Activated CD4-positive, alpha-beta memory T cell treated with anti-CD3 and anti-CD28 coated beads for 36 hours (primary cell): ENCODE data around the gene TSPAN3. TPM values are rescaled to one million over a fixed set of nuclear protein-coding genes. Genes with fewer than 3 reads are reported as not detected.

Experiments used
- CTCF ChIA-PET: fragments of 350-600 bp; sonication (Branson Sonifier 250); formaldehyde crosslinking; loops from one replicate; lab custom pipeline; 2021; ENCODE audit warnings: antibody characterized with exemption, inconsistent platforms; lab: Charles Lee
- POLR2A ChIA-PET: fragments of 350-600 bp; sonication (Branson Sonifier 250); formaldehyde crosslinking; loops from one replicate; lab custom pipeline; 2021; ENCODE audit warnings: antibody characterized with exemption; lab: Charles Lee
- DNase-seq: peaks from one replicate; pipeline ENCODE4 v3.0.0-alpha.2; 2020
- H3K27ac Mint-ChIP-seq: one replicate; pipeline ENCODE4 v1.8.0; 2021; ENCODE audit warnings: mixed read lengths
- H3K27me3 Mint-ChIP-seq: one replicate; pipeline ENCODE4 v1.8.0; 2021; ENCODE audit warnings: mixed read lengths
- H3K36me3 Mint-ChIP-seq: one replicate; pipeline ENCODE4 v1.8.0; 2021; ENCODE audit warnings: mixed read lengths
- H3K4me1 Mint-ChIP-seq: one replicate; pipeline ENCODE4 v1.8.0; 2021; ENCODE audit warnings: low read depth, mixed read lengths
- H3K4me3 Mint-ChIP-seq: one replicate; pipeline ENCODE4 v1.8.0; 2021; ENCODE audit warnings: mild to moderate bottlenecking, mixed read lengths
- H3K9me3 Mint-ChIP-seq: one replicate; pipeline ENCODE4 v1.8.0; 2021; ENCODE audit warnings: mixed read lengths
- intact Hi-C: fragments of 100-400 bp; cut with micrococcal nuclease; formaldehyde crosslinking; loops from one replicate; pipeline ENCODE4 v1.15.1; 2023
- total RNA-seq, 2 experiments: library from RNA; stranded (reverse); gene quantifications; one replicate each; pipeline ENCODE4 v1.2.3, GENCODE V29; 2021

Gene TSPAN3
- total RNA-seq, 2 experiments from 2014 or later = 28.9 to 29.1 TPM

DNA sequence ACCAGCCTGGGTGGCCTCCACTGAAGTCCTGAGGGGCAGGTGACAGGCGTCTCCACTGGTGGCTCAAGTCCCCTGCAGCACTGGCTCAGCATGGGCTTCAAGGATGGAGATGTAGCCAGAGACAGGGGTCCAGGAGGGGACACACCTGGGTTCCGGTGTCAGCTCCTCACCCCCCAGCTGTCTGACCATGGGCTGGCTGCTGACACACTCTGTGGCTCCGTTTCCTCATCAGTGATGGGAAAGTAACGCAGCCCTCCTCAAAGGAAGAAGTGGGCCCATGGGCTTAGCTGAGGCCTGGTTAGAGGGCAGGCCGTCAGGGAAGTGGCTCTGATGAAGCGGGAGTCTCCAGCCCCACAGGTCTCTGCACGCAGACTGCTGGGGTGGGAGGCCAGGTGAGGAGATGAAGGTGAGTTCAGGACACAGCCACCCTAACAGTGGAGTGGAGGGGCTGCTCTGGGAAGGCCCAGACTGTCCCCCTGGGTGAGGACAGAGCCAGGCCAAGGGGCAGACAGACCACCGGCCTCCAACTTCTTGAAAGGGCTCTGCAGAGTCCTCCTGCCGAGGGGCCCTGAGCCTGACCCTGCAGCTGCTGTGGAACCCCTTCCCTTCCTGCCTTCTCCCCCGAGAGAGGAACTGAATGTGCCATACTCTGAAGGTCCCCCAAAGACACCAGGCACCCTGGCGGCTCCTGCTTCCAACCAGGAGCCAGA is 52.0 kb downstream of the TSPAN3 start:
- DNase-seq = no peak
- H3K4me3 Mint-ChIP-seq = no peak overlapping the region
- ChIA-PET CTCF (interaction anchor here (2.5 kb wide), 1 partner anchor 46 kb away, joined by 8 read pairs; no protein-coding TSS in a partner anchor), POLR2A (interaction anchor here (1.2 to 3.9 kb wide), 5 partner anchors 11 to 30 kb away, joined by 3 to 18 read pairs (median 4); partner anchors contain the start of gene PSTPIP1)
- peaks cover 91% of the 10 kb centered on the region for H3K4me1 Mint-ChIP-seq
- H3K27ac Mint-ChIP-seq = peak overlapping the region; percentile 98
- H3K27me3 Mint-ChIP-seq = no peaks in the 10 kb centered on the region
- intact Hi-C loops = no loop called here
- peaks cover 37% of the 10 kb centered on the region for H3K36me3 Mint-ChIP-seq
- H3K9me3 Mint-ChIP-seq = no peaks in the 10 kb centered on the region

DNA sequence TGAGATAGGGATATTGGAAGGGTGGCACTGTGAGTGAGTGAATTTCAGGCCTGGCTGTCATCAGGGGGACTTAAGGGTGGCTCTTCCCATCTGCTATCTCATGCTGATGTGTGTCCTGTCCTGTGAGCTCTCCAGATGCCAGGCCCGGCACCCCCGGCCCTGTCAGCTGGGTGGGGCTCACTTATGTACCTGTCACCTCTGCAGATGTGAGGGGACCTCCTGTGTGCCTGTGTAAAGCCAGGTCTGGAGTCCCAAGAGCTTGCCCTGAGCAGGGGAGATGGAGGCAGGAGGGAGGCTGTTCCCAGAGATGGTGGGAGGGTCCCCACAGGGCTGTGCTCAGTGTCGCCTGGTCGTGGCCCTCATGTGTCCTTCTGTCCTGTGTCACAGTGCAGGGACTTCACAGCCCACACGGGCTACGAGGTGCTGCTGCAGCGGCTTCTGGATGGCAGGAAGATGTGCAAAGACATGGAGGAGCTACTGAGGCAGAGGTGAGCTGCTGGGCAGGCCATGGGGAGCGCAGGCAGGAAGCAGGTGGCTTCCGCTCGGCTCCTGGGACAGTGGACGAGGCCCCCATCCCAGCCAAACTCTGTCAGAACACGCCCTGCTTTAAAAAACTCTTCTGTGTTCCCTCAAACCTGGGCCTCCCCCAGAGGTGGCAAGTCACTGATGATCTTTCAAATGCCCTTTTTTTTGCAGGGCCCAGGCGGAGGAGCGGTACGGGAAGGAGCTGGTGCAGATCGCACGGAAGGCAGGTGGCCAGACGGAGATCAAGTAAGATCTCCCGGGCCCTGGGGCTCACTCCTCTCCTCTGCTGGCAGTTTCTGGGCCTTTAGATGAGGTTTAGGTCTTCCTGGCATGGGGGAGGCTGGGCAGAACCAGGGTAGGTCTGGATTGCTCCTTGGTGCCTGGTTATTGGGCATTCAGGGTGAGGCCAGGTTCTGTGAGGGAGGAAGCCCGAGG is 52.9 kb downstream of the TSPAN3 start:
- H3K36me3 Mint-ChIP-seq = peaks cover 31% of the 10 kb centered on the region
- intact Hi-C loops = no loop called here

DNA sequence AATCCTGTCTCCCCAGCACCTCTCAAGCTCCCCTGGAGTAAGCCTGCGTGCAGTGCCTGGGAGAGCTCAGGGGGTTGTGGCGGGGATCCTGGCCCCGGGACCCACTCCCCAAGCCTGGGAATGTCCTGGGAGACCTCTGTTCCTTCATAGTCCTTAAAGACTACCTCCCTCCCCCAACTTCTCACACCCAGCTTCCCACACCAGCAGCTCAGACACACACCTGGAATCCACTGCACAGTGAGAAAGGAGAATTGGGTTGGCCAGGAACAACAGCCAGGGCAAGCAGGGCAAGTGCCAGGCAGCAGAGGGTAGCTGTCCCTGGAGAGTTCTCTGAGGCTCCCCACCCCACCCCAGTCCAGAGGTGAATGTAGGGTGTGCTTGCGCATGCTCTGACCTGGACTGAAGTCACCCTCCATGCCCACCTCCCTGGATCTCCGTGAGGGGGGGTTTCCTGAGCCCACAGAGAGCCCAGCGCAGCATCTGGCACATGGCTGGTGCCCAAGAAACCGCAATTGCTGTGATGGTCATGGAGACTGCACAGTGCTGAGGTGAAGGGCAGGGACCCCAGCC is 53.7 kb downstream of the TSPAN3 start:
- POLR2A ChIA-PET = interaction anchor here (0.9 to 3.9 kb wide), 2 partner anchors 14 to 22 kb away, joined by 4 to 18 read pairs; partner anchors contain the start of gene PSTPIP1
- intact Hi-C loops = no loop called here
- Mint-ChIP-seq H3K27ac (peak overlapping the region; percentile 98), H3K27me3 (peaks cover 1% of the 10 kb centered on the region), H3K4me1 (peaks cover 90% of the 10 kb centered on the region), H3K36me3 (peaks cover 31% of the 10 kb centered on the region), H3K4me3 (no peak overlapping the region), H3K9me3 (no peaks in the 10 kb centered on the region)
- DNase-seq = no peak
- CTCF ChIA-PET = interaction anchor here (1.1 to 1.5 kb wide), 3 partner anchors 30 to 112 kb away, joined by 3 to 5 read pairs (median 3); partner anchors contain the start of gene SCAPER

More for the DNA sequence above, 52.9 kb downstream of the TSPAN3 start:
- ChIA-PET POLR2A (interaction anchor here (3.9 kb wide), 1 partner anchor 23 kb away, joined by 18 read pairs; the partner anchor contains the start of gene PSTPIP1), CTCF (interaction anchor here (1.3 to 2.5 kb wide), 3 partner anchors 31 to 45 kb away, joined by 3 to 8 read pairs (median 5); no protein-coding TSS in a partner anchor)
- peaks cover 91% of the 10 kb centered on the region for H3K4me1 Mint-ChIP-seq
- peaks cover 1% of the 10 kb centered on the region for H3K27me3 Mint-ChIP-seq
- peak overlapping the region; percentile 98 for H3K27ac Mint-ChIP-seq
- DNase-seq = no peak
- H3K4me3 Mint-ChIP-seq = no peak overlapping the region
- no peaks in the 10 kb centered on the region for H3K9me3 Mint-ChIP-seq

DNA sequence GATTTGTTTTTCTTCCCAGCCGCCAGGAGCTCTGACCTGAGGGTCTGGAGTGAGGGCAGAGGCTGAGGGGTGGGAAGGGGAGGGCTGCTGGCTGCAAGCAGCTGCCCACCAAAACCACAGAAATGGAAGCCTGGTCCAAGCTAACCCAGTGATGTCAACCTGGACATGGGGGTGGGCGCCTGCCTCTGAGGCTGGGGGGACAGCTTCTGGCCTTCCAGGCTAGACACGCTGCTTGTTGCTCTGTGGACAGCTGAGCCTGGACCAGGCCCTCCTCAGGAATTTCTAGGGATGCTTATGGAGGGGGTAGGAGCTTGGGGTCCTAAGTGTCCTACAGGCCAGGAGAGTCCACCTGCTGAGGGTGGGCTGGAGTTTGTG is 54.6 kb downstream of the TSPAN3 start:
- peak overlapping the region; percentile 83 for H3K27ac Mint-ChIP-seq

DNA sequence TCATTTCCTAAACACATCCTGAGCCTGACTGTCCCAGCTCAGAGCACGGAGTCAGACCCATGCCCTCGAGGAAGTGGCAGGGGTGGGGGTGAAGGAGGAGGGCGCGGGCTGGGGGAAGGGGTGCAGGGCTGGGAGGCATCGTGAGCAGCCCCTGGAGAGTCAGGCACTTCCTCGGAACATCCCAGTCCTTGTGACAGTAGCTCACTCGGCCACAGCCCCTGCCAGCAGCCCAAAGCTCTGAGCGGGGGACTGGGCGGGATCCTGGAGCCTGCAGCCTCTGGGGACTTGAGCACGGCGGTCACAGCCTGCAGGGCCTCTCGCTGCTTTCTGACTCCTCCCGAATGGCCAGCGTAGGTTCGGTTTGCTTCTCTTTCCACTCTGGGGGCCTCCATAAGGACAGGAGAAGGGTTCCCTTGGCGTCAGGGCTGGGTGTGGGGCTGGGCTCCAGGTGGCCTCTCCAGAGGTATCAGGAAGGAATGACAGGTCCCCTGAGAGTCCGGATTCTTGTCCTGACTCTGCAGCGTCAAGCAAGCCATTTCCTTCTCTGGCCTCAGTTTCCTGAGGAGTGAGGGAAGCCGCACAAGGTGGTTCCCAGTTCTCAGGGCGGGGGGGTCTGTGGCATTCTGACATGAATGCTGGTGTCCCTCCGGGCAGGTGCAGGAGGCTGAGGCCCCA is 55.1 kb downstream of the TSPAN3 start:
- H3K27ac Mint-ChIP-seq = peak overlapping the region; percentile 83
- no peak overlapping the region for H3K4me3 Mint-ChIP-seq
- ChIA-PET CTCF (interaction anchor here (0.8 to 1.7 kb wide), 7 partner anchors 8 to 780 kb away, joined by 3 to 7 read pairs (median 3); partner anchors contain the start of gene PSTPIP1), POLR2A (interaction anchor here (1.1 to 3.9 kb wide), 2 partner anchors 9 to 20 kb away, joined by 3 to 18 read pairs; partner anchors contain the start of gene PSTPIP1)
- H3K9me3 Mint-ChIP-seq = no peaks in the 10 kb centered on the region
- peaks cover 36% of the 10 kb centered on the region for H3K36me3 Mint-ChIP-seq
- peaks cover 88% of the 10 kb centered on the region for H3K4me1 Mint-ChIP-seq
- intact Hi-C loops = no loop called here
- no peak for DNase-seq
- peaks cover 1% of the 10 kb centered on the region for H3K27me3 Mint-ChIP-seq

More for the DNA sequence above, 54.6 kb downstream of the TSPAN3 start:
- CTCF ChIA-PET = interaction anchor here (0.8 to 1.7 kb wide), 5 partner anchors 8 to 781 kb away, joined by 3 to 7 read pairs (median 3); partner anchors contain the start of gene SCAPER
- Mint-ChIP-seq H3K4me3 (no peak overlapping the region), H3K27me3 (peaks cover 1% of the 10 kb centered on the region), H3K4me1 (peaks cover 88% of the 10 kb centered on the region), H3K9me3 (no peaks in the 10 kb centered on the region), H3K36me3 (peaks cover 35% of the 10 kb centered on the region)
- no peak for DNase-seq
- POLR2A ChIA-PET = interaction anchor here (0.9 to 3.9 kb wide), 2 partner anchors 13 to 21 kb away, joined by 4 to 18 read pairs; partner anchors contain the start of gene PSTPIP1
- intact Hi-C loops = no loop called here

DNA sequence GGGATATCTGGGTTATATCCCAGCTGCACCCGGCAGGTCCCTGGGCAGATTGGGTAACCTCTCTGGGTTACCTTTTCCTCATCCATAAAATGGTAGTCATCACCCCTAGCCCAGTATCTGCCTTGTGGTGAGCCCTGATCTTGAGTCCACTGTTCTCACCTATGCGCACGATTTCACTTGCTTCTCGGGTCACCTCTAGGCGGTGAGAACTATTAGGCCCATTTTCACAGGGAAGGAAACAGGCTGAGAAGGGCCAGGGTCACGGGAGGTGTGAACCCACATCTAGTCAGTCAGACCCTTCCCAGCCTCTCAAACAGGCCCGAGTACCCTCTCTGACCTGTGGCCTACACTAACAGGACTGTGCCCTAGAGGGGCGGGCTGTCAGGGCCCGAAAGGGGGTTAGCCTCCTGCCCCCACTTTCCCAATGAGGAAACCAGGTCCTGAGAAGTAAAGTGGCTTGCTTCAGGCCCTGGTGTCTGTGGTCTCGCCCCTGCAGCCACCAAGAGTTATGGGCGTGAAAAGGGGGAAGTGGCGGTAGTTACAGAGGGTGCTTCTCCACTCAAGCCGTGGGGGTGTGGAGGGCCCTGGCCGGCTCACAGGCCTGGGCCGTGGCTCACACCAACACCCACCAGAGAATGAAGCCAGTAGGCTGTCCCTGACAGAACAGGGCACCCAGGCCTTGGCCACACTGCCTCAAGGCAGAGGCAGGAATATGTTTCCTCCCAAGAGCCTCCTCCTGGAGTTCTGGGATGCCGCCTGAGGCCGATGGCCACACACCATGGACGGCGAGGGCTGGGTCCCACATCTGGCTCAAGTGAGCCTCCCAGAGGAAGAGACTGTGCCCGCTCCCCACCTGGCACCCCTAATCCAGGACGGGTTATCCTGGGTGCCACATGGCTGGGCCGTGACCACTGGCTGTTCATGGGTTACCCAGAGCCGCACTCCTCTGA is 56.5 kb downstream of the TSPAN3 start:
- no peaks in the 10 kb centered on the region for H3K9me3 Mint-ChIP-seq
- peak overlapping the region; percentile 73 for H3K4me3 Mint-ChIP-seq
- ChIA-PET POLR2A (interaction anchor here (1.1 to 2.2 kb wide), 6 partner anchors 8 to 25 kb away, joined by 3 to 26 read pairs (median 8); partner anchors contain the start of gene PSTPIP1), CTCF (interaction anchor here (0.8 to 2.1 kb wide), 14 partner anchors 8 to 41 kb away, joined by 3 to 17 read pairs (median 5); partner anchors contain the start of gene PSTPIP1)
- H3K4me1 Mint-ChIP-seq = peaks cover 88% of the 10 kb centered on the region
- DNase-seq = peak; percentile 42
- H3K36me3 Mint-ChIP-seq = peaks cover 35% of the 10 kb centered on the region
- peak overlapping the region; percentile 83 for H3K27ac Mint-ChIP-seq
- H3K27me3 Mint-ChIP-seq = peaks cover 1% of the 10 kb centered on the region
- intact Hi-C loops = loop anchor here (1.0 kb wide), 1 partner anchor 17 kb away; no protein-coding TSS in a partner anchor

DNA sequence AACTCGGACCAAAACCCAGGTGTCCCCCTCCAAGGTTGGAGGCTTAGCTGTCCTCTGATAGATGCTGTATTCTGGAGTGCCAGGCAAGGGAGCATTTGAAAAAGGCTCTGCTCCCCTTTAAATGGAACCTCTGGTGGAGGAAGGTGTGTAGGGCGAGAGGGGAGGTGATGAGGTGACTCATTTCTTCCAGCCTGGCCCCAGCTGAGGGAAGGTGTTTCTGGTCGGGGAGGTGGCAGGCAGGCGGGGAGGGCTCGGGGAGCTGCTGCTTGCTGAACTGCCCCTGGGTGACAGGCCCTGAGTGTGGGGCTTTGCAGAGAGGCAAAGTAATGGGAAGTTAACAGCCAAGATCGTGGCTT is 57.2 kb downstream of the TSPAN3 start:
- H3K4me3 Mint-ChIP-seq = peak overlapping the region; percentile 73
- H3K4me1 Mint-ChIP-seq = peaks cover 87% of the 10 kb centered on the region
- H3K36me3 Mint-ChIP-seq = peaks cover 34% of the 10 kb centered on the region
- H3K27me3 Mint-ChIP-seq = peaks cover 1% of the 10 kb centered on the region
- ChIA-PET POLR2A (interaction anchor here (1.1 to 2.2 kb wide), 6 partner anchors 8 to 25 kb away, joined by 4 to 26 read pairs (median 8); partner anchors contain the start of gene PSTPIP1), CTCF (interaction anchor here (0.7 to 2.1 kb wide), 13 partner anchors 9 to 408 kb away, joined by 3 to 17 read pairs (median 4); partner anchors contain the start of gene HMG20A)
- H3K9me3 Mint-ChIP-seq = no peaks in the 10 kb centered on the region
- peak overlapping the region; percentile 83 for H3K27ac Mint-ChIP-seq
- intact Hi-C loops = loop anchor here (1.0 to 2.0 kb wide), 4 partner anchors 8 to 37 kb away; no protein-coding TSS in a partner anchor
- peak; percentile 95 for DNase-seq

DNA sequence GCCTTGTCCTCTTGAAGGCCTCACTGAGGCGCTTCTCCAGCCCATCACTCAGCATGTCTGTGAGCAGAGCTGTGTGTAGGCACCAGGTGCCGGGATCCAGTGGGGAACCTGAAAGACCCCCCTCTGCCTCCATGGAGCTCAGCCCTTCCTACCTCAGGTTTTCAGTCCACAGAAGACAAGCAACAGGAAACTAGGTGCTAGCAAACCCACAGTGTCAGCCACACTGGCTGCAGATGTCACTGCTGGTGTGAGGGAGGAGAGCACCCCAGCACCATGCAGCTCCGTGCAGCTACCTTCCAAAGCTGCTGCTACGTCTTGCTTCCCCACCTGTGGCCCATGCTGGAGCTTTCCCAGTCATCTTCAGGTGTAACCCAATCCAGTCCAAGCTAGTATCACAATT is 58.0 kb downstream of the TSPAN3 start:
- H3K27me3 Mint-ChIP-seq = peaks cover 1% of the 10 kb centered on the region
- peaks cover 26% of the 10 kb centered on the region for H3K36me3 Mint-ChIP-seq
- CTCF ChIA-PET = interaction anchor here (0.7 to 2.1 kb wide), 15 partner anchors 8 to 408 kb away, joined by 3 to 17 read pairs (median 4); partner anchors contain the start of gene HMG20A
- peaks cover 82% of the 10 kb centered on the region for H3K4me1 Mint-ChIP-seq
- POLR2A ChIA-PET = interaction anchor here (1.3 to 2.2 kb wide), 4 partner anchors 9 to 18 kb away, joined by 4 to 26 read pairs (median 12); partner anchors contain the start of gene PSTPIP1
- intact Hi-C loops = loop anchor here (1.0 to 2.0 kb wide), 3 partner anchors 8 to 36 kb away; no protein-coding TSS in a partner anchor
- DNase-seq = peak; percentile 64
- peak overlapping the region; percentile 83 for H3K27ac Mint-ChIP-seq
- H3K9me3 Mint-ChIP-seq = no peaks in the 10 kb centered on the region
- peak overlapping the region; percentile 43 for H3K4me3 Mint-ChIP-seq

DNA sequence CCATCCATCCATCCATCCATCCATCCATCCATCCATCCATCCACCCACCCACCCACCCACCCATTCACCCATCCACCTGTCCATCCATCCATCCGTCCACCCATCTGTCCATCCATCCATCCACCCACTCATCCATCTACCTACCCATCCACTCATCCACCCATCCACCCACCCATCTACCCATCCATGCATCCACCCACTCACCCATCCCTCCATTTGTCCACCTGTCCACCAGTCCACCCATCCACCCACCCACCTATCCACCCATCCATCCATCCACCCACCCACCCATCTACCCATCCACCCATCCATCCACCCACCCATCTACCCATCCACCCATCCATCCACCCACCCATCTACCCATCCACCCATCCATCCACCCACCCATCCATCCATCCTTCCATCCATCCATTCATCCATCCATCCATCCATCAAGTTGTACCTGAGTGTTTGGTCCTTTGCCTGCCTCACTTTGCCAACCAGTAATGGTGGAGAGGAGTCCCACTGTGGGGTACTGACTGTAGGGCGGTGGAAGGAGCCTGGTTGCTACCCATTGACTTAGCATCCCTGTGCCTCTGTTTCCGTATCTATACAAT is 58.7 kb downstream of the TSPAN3 start:
- DNase-seq = no peak
- no peaks in the 10 kb centered on the region for H3K9me3 Mint-ChIP-seq
- H3K36me3 Mint-ChIP-seq = peaks cover 26% of the 10 kb centered on the region
- ChIA-PET POLR2A (interaction anchor here (1.8 to 2.2 kb wide), 2 partner anchors 9 to 17 kb away, joined by 10 to 26 read pairs; partner anchors contain the start of gene PSTPIP1), CTCF (interaction anchor here (0.9 to 2.1 kb wide), 6 partner anchors 13 to 41 kb away, joined by 3 to 17 read pairs (median 6); no protein-coding TSS in a partner anchor)
- peaks cover 1% of the 10 kb centered on the region for H3K27me3 Mint-ChIP-seq
- intact Hi-C loops = loop anchor here (2.0 kb wide), 1 partner anchor 35 kb away; no protein-coding TSS in a partner anchor
- H3K4me3 Mint-ChIP-seq = no peak overlapping the region
- H3K27ac Mint-ChIP-seq = peak overlapping the region; percentile 85
- peaks cover 78% of the 10 kb centered on the region for H3K4me1 Mint-ChIP-seq
